AG09309 (cell line): ENCODE data around the gene LTBP1.

Experiments used
- DNase-seq: peaks from one replicate; pipeline ENCODE4 v3.0.0-alpha.2; 2010; ENCODE audit warnings: low read depth
- H3K4me3 ChIP-seq: 2 replicates; pipeline ENCODE4 v1.5.1; 2011; ENCODE audit warnings: mild to moderate bottlenecking, low read depth, low read length, moderate library complexity; ENCODE audit not compliant: control insufficient read depth
- TF ChIP-seq, protein P1 (sequence below): IDR thresholded peaks from 2 replicates; pipeline ENCODE4 v1.5.1; 2011; ENCODE audit warnings: mild to moderate bottlenecking, low read depth, low read length, inconsistent platforms; ENCODE audit not compliant: insufficient read depth, control insufficient read depth; ENCODE audit errors: missing control alignments

LTBP1 gene

DNA sequence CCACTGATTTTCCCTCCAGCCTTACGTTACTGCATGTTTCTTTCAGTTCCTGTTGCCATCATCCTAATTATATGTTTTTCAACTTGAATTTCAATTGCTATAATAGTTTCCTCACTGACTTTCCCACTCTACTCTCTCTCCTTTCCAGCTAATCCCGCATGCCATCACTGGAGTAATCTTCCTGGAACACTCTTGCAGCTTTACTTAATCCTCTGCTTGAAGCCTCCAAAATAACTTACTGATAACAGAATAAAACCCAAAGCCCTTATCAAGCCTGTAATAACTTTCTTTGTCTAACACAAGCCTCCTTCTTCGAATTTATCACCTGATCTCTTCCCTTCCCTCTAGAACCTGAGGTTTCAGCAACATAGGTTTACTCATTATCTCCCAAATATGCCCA lies 237.3 kb downstream of the LTBP1 start:
- no peak overlapping the region for H3K4me3 ChIP-seq
- DNase-seq: no peak

DNA sequence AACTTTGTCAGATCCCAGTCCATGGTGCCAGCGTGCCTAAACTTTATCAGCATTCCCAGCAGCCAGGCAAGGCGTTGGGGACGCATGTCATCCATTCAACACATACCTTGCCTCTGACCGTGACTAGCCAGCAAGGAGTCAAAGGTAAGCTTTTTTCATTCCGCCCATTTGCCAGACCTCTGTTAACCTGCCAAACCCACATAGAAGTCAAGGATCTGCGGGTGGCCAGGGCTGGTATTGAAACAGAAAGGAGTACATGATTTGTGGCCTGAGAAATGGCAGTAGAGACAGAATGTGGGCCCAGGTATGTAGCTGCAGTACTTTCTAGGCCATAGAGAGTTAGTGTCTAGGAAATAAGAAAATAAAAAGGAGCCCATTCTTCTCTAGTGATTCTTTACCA lies 240.2 kb downstream of the LTBP1 start:
- no peak for DNase-seq
- TF ChIP-seq, protein P1, sequence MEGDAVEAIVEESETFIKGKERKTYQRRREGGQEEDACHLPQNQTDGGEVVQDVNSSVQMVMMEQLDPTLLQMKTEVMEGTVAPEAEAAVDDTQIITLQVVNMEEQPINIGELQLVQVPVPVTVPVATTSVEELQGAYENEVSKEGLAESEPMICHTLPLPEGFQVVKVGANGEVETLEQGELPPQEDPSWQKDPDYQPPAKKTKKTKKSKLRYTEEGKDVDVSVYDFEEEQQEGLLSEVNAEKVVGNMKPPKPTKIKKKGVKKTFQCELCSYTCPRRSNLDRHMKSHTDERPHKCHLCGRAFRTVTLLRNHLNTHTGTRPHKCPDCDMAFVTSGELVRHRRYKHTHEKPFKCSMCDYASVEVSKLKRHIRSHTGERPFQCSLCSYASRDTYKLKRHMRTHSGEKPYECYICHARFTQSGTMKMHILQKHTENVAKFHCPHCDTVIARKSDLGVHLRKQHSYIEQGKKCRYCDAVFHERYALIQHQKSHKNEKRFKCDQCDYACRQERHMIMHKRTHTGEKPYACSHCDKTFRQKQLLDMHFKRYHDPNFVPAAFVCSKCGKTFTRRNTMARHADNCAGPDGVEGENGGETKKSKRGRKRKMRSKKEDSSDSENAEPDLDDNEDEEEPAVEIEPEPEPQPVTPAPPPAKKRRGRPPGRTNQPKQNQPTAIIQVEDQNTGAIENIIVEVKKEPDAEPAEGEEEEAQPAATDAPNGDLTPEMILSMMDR: no peak
- H3K4me3 ChIP-seq: no peak overlapping the region

More for the DNA sequence above, 237.3 kb downstream of the LTBP1 start:
- TF ChIP-seq, protein P1: no peak

DNA sequence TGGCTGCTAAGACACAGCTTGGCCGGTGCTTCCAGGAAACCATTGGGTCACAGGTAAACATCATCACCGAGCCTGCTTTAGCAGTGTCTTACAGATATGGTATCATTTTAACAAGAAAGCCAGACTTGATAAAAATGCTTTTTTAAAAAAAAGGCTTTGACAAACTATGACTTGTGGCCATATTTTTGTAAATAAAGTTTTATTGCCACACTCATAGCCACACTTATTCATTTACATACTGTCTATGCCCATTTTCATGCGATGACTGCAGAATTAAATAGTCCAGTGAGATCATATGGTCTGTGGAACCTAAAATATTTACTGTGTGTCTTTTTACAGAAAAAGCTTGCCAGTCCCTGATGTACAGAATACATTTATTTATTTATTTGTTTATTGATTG lies 242.0 kb downstream of the LTBP1 start:
- no peak for DNase-seq
- TF ChIP-seq, protein P1: no peak
- H3K4me3 ChIP-seq: no peak overlapping the region

DNA sequence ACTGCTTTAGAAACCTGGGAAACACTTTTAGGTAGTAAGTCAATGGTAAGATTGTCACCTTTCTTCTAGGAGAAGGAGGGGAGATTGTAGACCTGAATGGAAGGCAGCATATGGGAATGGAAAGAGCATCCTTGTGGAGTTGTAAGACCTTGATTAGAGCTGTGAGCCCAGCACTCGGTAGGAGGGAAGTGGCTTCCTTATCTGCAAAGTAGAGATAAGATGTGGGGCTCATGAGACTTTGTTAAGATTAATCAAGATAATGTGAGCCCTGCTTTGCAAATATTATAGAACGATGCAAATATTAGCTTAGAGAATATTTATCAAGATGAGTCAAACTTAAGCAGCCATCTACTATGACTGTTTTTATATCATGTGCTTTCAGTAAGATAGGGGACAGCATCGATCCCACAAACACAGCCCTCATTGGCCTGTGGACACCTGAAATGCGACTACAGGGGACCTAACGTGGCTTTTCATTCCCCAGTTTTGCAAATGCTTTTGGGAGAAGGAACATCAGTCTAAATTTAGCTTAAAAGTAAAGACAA lies 243.7 kb downstream of the LTBP1 start:
- TF ChIP-seq, protein P1: no peak
- H3K4me3 ChIP-seq: no peak overlapping the region
- no peak for DNase-seq

DNA sequence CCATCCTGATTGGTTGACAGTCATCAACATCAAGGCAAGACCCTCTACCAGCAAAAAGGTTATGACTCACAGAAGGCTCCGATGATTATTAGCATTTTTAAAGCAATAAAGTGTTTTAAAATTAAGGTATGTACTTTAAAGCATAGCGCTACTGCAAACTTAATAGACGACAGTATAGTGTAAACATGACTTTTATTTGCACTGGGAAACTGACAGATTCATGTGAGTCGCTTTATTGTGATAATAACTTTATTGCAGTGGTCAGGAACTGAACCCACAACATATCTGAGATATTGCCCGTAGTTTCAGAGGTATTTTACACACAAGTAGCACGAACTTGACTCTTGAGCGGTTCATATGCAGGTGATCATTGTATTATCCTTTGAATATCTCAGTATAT lies 249.1 kb downstream of the LTBP1 start:
- TF ChIP-seq, protein P1: no peak
- H3K4me3 ChIP-seq: no peak overlapping the region
- no peak for DNase-seq

DNA sequence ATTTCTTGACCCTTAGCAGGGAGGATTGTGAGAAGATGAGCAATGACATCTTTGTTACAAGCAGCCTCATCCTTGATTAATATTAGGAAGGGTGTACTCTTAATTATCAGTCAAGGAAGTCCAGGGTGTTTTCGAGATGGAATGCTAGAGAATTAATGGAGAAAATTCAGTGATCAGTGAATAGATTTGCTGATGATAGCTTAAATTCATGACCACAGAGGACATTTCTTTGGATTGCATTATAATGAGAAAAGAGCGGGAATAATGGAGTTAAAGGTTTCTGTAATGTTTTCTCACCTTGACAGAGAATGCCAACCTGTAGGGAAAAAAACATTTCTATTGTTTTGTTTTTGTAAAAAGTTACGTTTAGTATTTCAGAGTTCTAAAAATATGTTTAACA lies 249.9 kb downstream of the LTBP1 start:
- no peak for DNase-seq
- TF ChIP-seq, protein P1: no peak
- no peak overlapping the region for H3K4me3 ChIP-seq
